PC-3 (cell line): ENCODE data around the gene CTNNA3.

ENCODE experiments used
- EZH2 ChIP-seq: fragments of 300-600 bp; sonication (generic); IDR thresholded peaks from one replicate; pipeline ENCODE4 v1.6.1; 2017; ENCODE audit warnings: antibody characterized with exemption, mild to moderate bottlenecking, low read length; ENCODE audit not compliant: unreplicated experiment
- TF ChIP-seq, protein P1 (sequence below): fragments of 300-600 bp; sonication (generic); conservative IDR thresholded peaks from 2 replicates; pipeline ENCODE4 v1.5.1; 2017; ENCODE audit warnings: antibody characterized with exemption, low read depth, mild to moderate bottlenecking, low read length

DNA sequence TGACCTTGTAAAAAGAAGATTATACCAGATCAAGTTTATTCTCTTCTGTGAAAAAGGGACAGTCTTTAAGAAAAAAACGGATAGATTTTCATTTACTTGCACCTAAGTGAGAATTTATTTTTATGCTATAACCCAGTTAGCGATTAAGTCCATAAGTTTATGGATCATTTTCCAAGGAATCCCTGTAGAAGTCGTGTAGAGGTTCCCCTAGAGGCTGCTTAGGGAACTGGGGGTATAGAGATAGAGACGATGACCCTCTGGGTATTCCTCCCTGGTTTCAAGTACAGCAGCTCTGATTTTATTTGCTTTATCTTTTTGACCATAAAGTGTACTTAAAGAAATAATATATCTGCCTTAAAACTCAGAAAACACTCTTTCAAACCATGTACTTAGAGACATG lies 1418.5 kb downstream of the CTNNA3 start:
- TF ChIP-seq EZH2: no peak
- TF ChIP-seq, protein P1, sequence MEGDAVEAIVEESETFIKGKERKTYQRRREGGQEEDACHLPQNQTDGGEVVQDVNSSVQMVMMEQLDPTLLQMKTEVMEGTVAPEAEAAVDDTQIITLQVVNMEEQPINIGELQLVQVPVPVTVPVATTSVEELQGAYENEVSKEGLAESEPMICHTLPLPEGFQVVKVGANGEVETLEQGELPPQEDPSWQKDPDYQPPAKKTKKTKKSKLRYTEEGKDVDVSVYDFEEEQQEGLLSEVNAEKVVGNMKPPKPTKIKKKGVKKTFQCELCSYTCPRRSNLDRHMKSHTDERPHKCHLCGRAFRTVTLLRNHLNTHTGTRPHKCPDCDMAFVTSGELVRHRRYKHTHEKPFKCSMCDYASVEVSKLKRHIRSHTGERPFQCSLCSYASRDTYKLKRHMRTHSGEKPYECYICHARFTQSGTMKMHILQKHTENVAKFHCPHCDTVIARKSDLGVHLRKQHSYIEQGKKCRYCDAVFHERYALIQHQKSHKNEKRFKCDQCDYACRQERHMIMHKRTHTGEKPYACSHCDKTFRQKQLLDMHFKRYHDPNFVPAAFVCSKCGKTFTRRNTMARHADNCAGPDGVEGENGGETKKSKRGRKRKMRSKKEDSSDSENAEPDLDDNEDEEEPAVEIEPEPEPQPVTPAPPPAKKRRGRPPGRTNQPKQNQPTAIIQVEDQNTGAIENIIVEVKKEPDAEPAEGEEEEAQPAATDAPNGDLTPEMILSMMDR: peak; percentile 87
